SIG-M5 treated with dmso at 0.1 percent for 504 hours (cell line): ENCODE data around the gene CDH13.

ENCODE experiments used
- DNase-seq: peaks from one replicate; lab custom pipeline; 2025; ENCODE audit not compliant: unreplicated experiment; lab: John Stamatoyannopoulos, UW

CDH13 gene

DNA sequence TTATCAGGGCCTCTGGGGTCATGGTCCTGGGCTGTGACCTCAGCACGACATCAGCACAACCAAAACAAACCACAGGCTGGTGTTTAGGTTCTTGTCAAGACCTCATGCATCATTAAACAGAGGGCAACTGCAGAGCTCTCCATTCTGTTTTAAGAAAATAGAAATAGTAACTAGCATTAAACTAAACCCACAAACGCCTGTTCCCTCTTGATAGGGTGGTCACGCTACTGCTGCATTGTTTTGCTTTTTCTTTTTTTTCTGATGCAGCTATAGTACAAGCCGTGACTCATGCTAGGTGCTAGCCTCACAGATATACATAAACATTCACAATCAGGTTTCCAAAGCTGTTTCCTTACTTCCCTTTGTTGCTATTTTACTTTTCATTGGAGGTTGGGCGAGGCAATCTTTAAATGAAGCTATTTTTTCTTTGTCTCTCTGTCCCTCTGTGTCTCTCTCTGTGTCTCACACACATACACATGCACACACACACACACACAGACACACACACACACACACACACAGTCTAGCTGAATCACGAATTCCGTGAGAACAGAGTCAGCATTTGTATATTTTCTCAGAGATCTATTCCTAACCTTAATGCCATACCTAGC lies 310.3 kb downstream of the CDH13 start:
- DNase-seq: no peak

DNA sequence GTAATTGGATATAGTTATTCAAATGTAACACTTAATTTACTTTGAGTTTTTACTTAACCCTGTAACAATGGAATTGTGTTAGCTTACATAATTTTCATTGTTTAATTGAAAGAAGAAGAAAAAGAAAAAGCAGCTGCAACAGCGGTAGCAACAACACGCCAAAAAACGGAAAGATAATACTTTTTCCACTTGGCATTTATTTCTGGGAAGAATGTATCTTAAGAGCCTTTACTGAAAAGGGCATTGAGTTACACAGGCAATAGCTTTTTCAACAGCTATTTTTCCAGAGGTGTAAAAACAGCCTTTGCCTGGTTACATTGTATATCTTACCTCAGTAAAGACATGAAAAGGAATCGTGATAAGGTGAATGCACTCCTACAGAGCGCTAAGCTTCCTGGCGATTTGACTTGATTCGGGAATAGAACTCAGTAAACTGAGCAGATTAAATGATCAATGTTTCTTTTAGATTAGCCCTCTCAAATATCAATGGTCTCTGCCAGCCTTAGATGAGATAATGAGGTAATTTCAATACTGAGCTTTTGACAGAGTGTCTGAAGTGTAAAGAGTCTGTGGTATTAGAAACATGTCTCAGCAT lies 311.3 kb downstream of the CDH13 start:
- no peak for DNase-seq

DNA sequence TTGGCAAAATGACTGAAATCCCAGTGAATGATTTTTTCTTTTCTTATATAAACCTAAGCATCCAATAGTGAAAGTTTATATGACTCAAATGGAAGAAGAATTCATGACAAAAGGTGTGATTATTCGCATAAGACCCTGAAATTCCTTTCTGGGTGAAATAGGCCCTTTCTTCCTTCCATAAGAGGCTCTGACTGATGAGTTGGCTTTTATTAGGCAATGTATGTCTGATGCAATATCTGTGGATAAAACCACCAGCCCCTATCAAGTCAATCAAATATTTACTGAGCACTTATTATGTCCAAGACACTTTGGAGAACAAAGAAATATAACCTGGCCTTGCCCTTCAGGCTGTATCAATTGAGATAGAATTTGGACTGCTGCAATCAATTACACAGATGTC lies 316.6 kb downstream of the CDH13 start:
- no peak for DNase-seq

- no peak for DNase-seq
Measured at GRCh38 chr16:82945420-82946101, 318.8 kb downstream of the CDH13 start.

DNA sequence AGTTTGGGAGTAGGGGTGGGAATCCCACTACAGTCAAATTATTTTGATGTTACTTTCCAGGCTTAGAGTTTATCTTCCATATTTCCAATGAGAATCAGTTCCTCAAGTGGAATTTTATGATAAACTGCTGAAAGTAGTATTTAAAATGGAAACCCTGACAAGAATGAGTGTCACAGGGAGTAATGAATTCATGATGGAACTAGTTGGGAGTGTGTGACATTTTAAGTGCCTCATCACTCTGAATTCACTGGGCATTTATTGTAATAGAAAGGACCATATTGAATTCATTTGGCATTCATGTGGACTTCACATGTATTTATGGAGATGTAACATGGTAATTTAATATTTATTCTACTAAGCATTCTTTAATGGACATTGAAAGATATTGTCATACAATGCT lies 320.9 kb downstream of the CDH13 start:
- DNase-seq: no peak

DNA sequence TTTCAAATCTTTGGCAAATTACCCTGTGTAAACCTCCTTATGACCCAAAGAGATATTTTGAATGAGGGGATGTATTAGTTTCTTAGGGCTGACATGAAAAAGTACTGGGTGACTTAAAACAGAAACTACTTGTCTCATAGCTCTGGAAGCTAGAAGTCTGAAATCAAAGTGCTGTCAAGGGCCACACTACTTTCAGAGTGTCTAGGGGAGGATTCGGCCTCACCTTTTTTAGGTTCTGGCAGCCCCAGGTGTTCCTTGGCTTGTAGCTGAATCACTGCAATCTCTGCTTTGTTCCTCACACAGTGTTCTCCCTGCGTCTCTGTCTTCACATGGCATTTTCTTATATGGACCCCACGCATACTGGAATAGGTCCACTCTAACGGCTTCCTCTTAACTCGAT lies 322.2 kb downstream of the CDH13 start:
- DNase-seq: no peak

DNA sequence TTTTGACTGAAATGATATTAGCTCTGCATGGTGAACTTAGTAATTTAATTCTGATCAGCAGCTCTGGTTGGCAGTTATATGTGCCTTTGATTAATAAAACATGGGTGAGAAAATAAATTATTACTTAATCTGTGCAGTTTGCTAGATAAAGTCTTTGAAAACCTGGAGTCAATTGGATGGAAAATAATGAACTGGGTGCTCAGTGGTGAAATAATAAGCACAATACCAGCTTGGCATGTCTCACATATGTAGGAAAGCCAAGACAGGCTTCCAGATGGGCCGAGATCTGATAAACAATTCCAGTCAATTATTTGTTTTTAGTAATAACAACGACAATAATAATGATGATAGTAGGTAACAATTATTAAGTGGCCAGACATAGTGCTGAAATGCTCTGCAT lies 326.7 kb downstream of the CDH13 start:
- DNase-seq: no peak

DNA sequence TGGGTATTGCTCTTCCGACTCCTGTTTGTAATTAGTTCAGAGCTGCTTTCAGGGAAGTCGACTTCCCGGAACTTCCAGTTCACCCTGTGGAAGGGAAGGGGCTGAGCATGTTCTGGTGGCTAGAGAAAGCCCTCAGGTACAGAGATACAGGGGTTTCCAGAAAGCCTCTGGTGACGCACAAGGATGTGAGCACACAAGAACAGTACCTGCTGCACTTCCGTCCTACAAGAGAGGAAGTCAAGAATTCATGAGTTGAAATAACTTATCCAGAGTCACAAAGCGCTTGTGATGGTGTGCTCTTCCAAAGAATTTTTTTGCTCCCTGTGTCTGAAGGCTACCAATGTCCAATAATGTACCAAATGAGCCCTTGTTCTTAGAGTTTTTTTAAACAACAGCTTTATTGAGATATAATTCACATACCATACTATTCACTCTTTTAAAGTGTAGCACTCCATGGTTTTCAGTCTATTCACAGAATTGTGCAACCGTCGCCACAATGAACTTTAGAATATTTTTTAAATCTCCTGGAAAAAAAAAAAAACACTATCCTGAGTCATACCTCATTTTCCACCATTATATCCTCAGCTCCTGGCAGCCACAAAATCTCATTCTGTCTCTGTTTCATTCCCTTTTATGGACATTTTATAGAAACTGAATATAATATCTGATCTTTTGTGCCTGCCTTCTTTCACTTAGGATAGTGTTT lies 327.6 kb downstream of the CDH13 start:
- no peak for DNase-seq

DNA sequence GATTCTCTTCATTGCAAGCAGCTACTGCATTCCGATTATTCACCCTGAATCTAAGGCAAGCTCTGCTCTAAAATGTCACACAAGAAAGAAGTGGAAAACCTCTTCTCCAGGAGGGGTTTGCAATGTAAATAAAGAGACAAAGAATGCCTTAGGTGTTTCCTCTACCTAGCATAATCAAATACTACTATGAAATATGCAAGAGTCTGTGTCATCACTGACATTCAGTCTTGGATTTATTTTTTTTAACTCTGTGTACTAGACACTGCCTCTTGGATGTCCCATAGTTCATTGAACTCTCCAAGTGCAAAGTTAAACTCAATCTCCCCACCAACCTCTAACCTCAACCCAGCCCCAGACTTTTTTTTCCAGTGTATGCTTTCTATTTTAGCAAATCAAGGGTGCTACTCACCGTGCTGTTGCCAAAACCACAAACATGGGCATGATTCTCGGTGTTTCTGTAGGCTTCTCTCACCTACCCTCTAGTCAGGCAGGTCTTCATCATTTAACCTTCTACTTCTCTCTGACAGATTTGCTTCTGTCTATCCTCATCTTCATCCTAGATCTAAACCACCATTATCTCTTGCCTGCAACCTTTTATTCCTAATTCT lies 329.1 kb downstream of the CDH13 start:
- DNase-seq: no peak

DNA sequence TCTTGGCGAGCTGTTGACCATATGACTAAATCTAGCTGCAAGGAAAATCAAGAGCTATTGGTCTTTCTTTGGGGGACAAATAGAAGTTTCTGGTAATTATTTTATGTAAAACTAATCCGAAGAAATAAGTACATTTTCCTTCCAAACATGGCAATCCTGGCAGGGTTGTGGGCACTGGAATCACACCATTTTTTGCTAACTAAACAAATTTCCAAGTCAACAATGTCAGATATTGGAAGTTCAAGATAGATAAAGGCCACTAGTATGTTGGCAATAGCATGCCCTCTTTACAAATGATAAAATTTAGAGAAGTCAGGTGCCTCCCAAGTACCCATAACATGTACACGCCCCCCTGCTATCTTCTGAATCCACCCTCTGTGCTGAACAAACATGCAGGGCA lies 330.4 kb downstream of the CDH13 start:
- no peak for DNase-seq

DNA sequence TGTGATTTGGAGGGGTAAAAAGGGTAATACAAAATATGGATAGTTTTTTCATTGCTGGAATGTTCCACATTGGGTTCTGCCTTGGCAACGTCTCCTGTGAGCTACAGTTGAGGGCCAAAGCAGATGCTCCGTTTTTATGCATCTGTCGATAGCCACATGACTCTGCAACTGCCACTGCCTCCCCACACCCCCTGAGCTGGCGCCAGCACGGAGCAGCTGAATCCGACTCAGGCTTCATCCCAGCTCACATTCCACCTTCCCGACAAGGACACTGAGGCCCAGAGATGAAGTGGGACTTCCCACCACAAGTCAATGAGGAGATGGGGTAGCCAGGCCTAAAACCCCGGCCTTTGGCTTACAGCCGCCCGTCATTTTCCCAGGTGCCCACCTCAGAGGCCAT lies 334.1 kb downstream of the CDH13 start:
- DNase-seq: no peak

DNA sequence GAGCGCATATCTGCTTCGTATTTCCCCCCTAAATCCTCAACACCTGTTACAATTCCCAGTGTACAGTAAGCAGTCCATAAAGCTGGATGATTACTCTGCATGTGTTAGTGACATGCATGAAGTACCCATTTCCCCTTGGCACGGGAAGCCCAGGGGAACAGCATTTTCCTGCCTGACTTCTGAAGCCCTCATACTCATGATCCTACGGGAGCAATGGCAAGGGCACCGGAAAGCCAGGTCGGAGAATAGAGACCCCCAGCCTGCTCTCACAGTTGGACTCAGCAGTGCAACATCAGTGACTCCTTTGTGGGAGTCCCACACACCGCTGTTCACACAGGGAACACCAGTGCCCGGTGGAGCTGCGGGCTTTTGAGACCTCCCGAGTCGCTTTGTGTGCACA lies 336.9 kb downstream of the CDH13 start:
- DNase-seq: no peak

DNA sequence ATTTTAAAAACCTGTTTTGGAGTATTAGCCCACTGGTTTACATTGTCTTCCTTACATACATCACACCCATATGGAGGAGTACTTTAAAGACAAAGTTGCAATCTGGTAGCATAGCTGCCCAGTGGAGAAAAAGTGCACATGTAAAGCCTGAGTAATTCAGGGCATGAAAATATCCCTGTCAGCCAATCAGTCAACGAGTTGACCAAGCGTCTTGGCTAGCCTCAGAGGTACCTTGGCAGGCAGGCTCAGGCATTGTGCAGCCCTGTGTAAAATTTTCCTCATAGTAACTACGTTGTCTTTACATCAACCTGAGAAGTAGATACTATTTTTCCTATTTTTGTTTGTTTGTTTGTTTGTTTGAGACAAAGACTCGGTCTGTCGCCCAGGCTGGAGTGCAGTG lies 339.0 kb downstream of the CDH13 start:
- no peak for DNase-seq

- DNase-seq: no peak
Measured at GRCh38 chr16:82967424-82967823, 340.7 kb downstream of the CDH13 start.

- no peak for DNase-seq
Measured at GRCh38 chr16:82971126-82971525, 344.4 kb downstream of the CDH13 start.

DNA sequence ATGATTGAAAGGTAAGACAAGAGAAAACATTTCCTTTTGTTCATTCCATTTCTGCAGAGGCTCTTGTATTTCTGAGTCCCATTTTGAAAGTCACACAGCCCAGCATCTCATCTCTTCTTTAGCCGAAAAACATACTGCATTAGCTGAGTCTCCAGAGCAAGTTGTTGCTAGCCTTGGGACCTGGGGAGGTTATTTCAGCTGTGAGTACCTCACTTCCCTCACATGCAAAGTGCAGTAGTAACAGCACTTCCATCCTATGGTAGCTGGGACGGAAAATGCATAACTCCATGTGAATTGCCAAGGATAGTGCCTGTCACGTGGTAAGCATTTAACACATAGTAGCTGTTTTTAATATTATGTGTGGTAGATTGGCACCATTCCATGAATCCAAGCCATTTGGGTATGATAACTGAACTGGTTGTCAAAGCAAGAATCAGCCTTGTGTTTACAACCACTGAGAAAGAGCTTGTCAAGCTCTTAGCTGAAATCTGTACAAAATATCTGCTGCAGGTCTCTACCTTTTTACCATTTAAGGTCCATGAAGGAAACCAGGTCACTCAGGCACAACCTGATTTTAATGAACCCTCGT lies 345.7 kb downstream of the CDH13 start:
- DNase-seq: no peak

GRCh38 chr16:82979406-82980111 lies 352.8 kb downstream of the CDH13 start:
- no peak for DNase-seq

DNA sequence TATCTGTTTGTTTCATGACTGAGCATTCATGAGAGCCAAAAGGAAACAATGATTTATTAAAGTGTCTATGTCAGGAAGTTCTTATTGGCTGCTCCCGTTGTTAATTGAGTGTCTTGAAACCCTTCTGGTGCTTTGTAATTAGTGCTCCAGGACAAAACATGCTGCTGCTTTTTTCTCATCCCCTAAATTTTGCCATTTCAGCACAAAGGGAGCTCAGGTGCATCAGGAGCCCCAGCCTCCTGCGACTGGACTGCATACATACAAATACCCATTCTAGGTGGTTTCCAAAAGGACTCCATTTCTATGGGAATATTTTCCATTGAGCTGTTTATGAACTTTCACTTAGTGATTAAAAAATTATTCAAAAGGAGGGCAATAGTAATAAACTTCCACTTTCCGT lies 354.0 kb downstream of the CDH13 start:
- DNase-seq: no peak

DNA sequence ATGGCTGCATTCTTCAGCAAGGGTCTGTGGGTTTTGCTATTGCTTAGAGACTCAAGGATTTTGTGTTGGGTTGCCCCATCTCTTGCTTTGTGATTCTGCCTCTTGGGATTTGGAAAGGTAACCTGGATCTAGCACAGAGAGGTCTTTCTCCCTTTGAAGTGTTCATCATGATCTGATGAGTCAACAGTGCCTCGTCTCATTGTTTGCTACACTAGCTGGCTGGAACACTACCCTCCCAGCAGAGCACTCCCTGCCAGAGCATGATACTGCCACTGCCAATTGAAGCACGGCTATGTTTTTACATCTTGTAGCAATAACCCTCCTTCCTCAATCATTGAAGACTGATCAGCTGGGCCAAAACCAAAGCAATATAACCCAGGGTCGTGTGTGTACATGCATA lies 361.0 kb downstream of the CDH13 start:
- no peak for DNase-seq

DNA sequence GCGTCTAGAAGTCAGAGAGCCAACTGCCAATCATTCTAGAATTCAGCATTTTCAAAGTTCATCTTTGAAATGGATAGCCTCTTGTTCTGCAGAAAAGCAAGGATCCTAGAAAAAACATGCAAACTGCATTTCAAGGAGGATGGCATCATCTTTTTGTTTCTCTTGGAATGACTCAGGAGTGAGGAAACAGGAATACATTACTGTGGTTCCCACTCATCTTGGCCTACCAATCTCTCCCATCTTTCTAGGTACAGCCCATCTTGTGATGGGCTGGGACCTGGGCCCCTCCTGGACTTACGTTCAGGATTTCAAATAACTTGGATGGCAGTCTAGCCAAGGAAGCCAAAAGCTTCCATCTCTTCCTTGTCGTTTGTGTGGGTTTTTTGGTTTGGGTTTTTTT lies 363.4 kb downstream of the CDH13 start:
- DNase-seq: no peak

DNA sequence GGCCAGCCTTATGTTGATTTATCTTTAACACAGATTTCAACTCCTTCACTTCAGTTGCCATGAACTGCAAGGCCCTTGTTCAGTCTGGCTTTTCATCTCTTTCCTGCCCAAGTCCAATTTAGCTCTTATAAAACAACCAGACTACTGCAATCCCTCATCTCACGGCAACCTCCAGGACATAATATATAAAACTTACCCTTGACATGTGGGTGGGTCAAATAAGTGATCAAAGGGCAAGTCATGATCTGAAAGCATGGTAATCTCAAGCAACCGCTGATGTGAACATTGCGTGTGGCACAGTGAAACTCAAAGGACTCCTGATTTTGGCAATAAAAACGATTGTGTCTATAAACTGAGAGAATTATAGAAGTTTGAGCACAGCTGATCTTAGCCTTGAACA lies 364.6 kb downstream of the CDH13 start:
- DNase-seq: no peak
